ENCODE results near the gene PRG3.
A peak's percentile ranks its signal among the peaks of the same experiment; 100 is the strongest.

Gene PRG3

DNA sequence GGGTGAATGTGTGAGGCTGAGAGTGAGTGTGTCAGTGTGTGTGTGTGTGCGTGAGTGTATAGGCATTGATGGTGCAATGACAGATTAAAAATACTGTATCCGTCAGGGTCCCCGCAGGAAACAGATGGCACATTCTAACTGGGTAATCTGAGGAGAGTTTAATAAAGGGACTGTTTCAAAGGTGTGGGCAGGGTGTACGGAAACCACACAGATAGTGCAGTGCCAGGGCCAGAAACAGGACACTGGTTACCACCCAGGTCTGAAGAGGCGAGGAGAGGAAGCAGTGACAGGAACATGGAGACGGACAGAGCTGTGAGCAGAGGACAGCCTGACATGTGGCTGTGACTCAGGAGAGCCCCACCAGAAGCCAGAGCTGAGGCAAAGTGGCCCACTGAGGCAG is 26.3 kb downstream of the PRG3 start:
- H3K4me3 ChIP-seq: no peak overlapping the region
- H3K27ac ChIP-seq: no peak overlapping the region
- no peak for DNase-seq (ENCODE audit: low spot score)
- TF ChIP-seq CTCF (IDR thresholded peaks at IDR 0.05): no peak

GRCh38 chr11:57353852-57354251 is 27.1 kb downstream of the PRG3 start:
- TF ChIP-seq CTCF (IDR thresholded peaks at IDR 0.05): no peak
- DNase-seq (ENCODE audit: low spot score): no peak
- H3K27ac ChIP-seq: no peak overlapping the region
- no peak overlapping the region for H3K4me3 ChIP-seq

DNA sequence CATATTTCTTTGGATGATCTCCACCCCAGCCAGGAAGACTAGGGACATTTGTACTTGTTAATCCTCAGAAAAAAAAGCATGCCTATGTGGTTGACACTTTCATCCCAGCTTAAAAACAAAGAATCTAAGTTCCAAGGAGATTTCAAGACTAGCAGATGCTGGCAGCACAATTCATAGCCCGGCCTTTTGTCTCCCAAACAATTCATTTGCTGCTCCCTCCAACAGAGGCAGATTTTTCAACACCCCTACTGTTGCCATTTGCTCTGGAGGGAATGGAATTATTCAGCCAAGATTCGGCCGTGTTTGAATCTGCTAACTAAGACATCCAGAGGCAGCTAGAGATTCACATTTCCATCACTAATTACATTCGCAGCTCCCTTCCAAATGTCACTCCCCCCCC is 27.5 kb downstream of the PRG3 start:
- H3K4me3 ChIP-seq: no peak overlapping the region
- H3K27ac ChIP-seq: no peak overlapping the region
- DNase-seq (ENCODE audit: low spot score): no peak
- TF ChIP-seq CTCF (IDR thresholded peaks at IDR 0.05): no peak

GRCh38 chr11:57353036-57353435 is 27.9 kb downstream of the PRG3 start:
- no peak for TF ChIP-seq CTCF (IDR thresholded peaks at IDR 0.05)
- Histone ChIP-seq H3K4me3 (no peak overlapping the region), H3K27ac (no peak overlapping the region)
- no peak for DNase-seq (ENCODE audit: low spot score)

GRCh38 chr11:57349491-57350274 is 31.3 kb downstream of the PRG3 start:
- TF ChIP-seq CTCF (IDR thresholded peaks at IDR 0.05): peak; percentile 91
- no peak overlapping the region for H3K27ac ChIP-seq
- DNase-seq (ENCODE audit: low spot score): no peak
- H3K4me3 ChIP-seq: peak overlapping the region; percentile 36

GRCh38 chr11:57348636-57349313 is 32.2 kb downstream of the PRG3 start:
- no peak for TF ChIP-seq CTCF (IDR thresholded peaks at IDR 0.05)
- no peak for DNase-seq (ENCODE audit: low spot score)
- Histone ChIP-seq H3K27ac (no peak overlapping the region), H3K4me3 (no peak overlapping the region)

GRCh38 chr11:57348052-57348451 is 32.9 kb downstream of the PRG3 start:
- H3K27ac ChIP-seq: no peak overlapping the region
- no peak for DNase-seq (ENCODE audit: low spot score)
- H3K4me3 ChIP-seq: no peak overlapping the region
- no peak for TF ChIP-seq CTCF (IDR thresholded peaks at IDR 0.05)
